Colon (tissue), 2 donors: ENCODE measurements around the gene MTG2.

Experiments used
- FAIRE-seq: peaks from 2 replicates; lab custom pipeline; 2012; peaks lifted over from hg19 to GRCh38; lab: Jason Lieb, UNC
- donor health status: control.
- donor health status: control.

Gene MTG2

DNA sequence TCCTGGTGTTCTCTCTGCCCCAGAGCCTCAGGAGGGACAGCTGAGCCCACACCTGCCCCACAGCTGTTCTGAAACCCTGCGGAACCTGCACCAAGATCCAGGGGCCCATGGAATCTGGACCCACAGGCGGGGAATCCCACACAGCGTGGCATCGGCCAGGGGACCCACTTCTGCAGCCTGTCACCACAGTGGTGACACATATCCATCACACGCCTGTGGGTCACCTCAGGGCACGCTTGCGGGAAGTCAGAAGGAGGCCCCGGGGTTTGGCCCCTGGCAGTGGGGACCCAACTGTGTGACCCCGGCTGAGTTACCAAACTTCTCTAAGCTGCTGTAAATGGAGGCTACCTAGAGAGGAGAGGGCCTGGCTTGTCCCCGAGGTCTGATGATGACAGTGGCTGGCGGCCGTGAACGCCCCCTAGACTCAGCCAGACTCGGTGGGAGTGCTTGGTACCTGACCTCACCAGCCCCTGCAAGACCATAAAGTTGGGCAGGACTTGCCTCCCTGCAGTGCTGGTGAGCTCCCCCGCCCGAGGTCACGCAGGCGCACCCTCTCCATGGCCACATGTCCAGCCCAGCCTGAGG is 39.5 kb downstream of the MTG2 start:
- no peak for FAIRE-seq

DNA sequence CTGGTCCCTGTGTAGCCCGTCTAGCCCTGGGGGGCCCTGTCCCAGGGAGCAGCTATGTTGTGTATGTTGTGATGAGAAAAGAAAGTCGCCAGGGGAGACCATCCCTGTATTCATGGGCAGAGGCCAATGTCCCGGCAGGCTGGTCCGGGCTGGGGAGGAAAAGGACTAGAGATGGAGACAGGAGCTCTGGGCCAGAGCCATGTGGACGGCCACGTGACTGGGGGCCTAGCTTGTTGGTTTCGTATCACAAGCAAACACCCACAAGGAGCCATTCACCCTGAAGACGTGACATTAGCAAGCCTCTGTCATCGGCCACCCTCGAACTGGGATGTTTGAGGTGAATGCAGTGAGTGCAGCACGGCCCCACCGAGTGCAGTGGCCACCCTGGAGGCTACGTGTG is 40.1 kb downstream of the MTG2 start:
- no peak for FAIRE-seq

DNA sequence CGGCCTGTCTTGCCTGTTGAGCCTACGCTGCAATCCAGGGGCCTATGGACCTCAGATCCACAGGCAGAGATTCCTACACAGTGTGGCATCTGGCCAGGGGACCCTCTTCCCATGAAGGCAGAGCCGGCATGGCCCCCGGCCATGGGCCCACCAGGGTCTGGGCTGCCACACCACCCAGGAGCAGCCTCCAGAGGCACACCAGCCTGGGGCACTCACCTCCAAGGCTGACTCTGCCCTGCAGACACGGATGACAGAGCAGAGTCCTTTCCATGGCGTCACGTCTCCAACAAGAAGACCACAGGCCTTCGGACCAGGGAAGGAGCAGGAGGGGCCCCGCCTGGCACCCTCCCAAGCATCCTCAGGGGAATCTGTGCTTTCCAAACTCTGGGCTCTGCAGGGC is 40.7 kb downstream of the MTG2 start:
- FAIRE-seq: no peak

DNA sequence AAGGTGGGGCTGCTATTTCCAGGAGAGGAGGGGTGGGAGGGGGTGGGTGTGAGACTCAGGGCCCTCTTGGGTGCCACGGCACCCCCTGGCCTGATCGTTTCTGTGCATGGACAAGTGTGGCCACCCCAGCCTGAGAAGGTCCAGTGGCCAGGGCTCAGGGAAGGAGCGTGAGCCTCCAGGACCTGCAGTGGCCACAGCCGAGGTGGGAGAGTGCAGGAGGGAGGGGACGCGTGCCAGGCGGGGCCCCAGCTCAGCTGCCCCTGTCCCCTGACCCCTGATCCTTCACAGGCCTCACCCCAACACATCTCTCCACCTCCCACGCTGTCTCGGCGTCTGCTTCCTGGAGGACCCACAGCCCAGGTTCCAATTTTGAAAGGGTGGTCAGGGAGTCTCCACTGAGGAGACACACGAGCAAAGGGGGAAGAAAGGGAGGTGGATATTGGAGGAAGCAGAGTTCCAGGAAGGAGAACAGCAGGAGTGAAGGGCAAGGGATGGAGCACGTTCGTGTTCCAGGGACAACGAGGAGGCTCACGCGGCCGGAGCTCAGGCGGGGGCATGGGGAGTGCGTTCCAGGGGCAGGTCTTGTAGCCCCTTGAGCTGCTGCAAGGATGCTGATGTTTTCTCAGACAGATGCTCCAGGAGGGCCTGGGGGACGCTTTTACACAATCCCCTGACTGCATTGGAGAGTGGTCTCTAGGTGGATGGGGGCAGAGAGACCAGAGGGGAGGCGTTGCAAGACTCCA is 41.5 kb downstream of the MTG2 start:
- no peak for FAIRE-seq

DNA sequence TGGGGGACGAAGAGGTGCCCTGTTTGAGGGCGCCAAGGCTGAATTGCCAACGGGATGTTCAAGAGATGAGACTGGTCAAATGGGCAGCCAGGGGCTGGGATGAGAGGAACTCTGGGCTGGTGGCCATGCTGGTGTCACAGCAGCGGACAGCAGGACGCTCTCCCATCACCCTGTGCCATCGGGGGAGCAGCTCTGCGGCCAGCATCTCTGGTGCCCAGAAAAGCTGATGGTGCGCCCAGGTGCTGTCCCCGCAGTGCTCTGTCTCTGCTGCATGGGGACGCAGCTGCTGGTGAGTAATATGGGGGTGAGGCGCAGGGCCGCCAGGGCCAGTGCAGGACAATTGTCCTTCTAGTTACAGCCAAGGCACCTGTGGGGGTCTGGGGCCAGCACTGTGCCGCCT is 42.2 kb downstream of the MTG2 start:
- FAIRE-seq: no peak

DNA sequence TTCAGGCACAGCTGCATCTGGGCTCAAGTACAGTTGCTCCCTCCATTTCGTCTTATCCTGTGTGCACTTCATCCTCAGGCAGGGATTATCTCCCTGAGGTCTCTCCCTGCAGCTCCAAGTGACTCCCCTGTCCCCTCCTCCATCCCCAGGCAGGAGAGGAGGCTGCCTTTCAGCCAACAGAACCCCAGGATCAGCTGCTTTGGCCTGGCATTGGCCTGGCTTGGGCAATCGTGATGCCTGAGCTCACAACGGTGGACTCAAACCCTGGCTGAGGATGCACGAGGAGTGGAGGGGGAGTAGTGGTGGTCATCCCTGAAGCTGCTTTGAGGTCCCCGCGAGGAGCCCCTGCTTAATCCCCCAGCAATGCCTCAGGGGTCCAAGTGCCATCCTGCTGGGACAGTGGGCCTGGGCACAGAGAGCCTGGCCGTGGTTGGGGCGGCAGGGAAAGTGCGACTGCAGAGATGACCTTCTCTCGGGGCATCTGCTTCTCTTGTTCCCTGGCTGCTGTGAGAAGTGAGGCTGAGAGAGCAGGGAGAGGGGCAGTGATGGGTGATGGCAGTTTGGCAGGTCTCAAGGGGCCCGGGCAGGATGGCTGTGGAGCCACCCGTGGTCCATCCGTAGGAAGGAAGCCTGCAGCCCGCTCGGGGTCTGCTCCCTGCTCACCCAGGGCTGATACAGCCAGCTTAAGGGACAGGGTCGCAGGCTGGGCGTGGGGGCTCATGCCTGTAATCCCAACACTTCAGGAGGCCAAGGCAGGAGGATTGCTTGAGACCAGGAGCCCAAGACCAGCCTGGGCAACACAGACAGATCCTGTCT is 43.2 kb downstream of the MTG2 start:
- no peak for FAIRE-seq

DNA sequence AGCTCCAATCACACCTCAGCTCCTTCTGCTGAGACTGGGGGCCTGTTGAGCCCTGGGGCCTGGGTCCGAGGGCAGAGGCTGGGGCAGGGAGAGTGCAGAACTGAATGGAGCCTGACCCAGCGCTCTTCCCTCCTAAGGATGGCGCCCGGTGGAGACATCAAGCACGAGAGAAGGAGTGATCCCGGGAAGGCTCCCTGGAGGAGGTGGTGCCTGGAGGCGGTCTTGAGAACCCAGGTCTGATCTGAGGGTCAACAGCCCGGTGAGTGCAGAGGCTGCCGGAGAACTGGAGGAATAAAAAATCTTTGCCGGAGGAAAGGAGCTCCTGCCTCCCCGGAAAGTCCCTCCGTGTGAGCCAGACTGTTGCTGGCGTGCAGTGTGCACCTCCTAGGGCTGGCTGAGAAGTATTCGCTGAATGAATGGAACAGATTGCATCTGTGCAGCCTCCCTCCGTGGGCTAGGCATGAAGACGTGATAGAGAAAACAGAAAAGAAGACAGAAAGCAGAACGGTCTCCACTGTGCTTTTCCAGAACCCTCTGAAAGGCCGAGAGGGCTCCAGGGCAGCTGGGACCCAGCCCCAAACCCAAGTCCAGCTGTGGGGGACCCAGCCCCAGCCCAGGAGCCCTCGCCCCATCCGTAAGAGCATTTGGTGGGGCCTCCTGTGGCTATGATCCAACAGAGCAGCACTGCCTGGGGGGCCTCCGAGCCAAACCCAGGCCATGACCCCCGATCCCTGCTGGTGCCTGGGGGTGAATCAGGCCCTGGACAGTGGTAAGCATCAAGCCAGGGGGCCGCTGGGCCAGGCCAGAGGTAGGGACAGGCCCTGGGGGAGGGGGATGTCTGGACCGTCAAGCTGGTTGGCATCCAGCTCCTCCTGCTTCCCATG is 44.1 kb downstream of the MTG2 start:
- FAIRE-seq: no peak

DNA sequence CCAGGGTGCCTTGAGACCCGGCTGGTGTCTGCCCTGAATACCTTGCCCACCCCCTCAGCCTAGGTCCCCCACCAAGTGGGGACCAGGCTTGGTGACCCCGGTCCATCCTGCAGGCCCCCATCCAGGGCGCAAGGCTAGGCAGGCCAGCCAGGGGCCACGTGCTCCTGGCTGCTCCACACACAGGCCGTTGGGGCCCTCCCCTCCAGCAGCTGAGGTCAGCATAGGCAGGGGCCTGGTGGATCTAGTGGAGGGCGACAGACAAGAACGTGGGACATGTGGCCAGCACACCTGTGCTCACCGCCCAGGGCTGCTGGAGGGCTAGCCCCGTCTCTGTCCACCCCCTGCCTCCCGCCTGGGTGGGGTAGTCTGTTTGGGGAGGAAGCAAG is 44.8 kb downstream of the MTG2 start:
- FAIRE-seq: no peak

DNA sequence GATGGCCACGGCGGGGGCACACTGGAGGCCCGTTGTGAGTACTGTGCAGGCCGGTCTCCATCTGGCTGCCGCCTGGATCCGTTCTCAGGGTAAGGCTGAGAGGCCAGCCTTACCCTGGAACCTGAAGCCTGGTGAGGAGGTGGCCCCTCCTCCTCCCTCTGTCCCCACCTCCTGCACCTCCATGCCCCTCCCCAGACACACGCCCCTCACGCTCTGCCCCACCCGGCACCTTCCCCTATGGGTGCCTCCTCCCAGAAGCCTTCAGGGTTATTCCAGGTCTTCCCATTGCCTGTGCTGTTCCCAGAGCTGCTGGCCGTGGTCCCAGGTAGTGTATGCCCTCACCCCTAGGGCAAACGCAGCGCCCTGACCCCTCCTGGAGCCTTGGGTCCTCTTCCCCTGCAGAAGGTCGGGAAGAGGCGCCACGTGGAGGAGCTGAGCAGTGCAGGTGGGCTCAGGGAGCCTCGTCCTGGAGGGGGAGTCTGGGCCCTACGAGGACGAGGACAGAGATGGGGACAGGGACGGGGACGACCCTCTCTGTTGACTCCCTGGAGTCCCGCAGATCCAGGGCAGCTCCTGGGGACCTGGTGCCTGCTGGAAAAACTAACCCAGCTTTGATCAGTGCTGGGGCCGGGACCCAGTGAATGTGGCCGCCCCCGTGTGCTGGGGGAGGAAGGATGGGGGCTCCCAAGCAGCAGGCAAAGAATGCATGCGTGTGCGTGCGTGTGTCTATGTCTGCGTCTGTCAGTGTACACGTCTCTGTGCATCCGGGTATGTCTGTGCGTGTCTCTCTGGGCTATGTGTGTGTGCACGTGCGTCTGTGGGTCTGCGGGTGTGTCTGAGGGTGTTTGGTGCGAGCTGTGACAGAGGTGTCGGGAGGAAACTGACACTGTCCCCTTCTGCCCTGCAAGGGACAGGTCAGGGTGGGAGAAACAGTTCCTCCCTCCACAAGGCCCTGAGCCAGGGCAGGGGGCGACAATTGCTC is 45.4 kb downstream of the MTG2 start:
- no peak for FAIRE-seq

DNA sequence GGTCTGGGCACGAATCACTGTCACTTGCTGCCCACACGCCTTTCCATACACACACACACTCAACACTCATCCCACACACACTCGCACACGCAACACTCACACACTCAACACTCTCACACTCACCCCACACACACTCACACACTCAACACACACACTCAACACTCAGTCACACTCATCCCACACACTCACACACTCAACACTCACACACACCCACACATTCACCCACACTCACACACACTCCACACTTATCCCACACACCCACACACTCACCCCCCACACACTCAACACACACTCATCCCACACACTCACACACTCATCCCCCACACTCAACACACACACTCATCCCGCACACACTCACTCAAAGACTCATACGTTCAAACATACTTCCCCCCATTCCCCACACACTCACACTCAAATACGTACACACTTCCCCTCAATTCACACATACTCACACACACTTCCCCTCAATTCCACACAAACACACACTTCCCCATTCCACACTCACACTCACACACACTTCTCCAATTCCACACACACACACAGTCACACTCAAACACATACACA is 46.2 kb downstream of the MTG2 start:
- no peak for FAIRE-seq

DNA sequence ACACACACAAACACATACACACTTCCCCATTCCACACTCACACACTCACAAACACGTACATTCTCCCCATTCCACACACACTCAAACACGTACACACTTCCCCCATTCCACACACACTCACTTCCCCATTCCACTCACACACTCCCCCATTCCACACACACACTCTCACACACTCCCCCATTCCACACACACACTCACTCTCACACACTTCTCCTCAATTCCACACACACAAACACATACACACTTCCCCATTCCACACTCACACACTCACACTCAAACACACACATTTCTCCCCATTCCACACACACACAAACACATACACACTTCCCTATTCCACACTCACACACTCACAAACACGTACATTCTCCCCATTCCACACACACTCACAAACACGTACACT is 46.8 kb downstream of the MTG2 start:
- no peak for FAIRE-seq

DNA sequence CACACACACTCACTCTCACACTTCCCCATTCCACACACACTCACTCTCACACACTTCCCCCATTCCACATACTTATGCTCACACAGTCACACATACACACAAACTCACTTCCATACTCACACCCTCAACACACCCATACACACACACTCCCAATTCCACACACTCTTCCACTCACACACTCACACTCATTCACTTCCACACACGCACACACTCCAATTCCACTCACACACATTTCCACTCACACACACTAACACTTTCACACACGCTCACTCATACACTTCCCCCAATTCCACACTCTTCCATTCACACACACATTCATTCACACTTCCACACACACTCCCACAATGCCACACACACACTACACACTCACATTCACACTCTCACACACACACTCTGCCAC is 47.4 kb downstream of the MTG2 start:
- no peak for FAIRE-seq

DNA sequence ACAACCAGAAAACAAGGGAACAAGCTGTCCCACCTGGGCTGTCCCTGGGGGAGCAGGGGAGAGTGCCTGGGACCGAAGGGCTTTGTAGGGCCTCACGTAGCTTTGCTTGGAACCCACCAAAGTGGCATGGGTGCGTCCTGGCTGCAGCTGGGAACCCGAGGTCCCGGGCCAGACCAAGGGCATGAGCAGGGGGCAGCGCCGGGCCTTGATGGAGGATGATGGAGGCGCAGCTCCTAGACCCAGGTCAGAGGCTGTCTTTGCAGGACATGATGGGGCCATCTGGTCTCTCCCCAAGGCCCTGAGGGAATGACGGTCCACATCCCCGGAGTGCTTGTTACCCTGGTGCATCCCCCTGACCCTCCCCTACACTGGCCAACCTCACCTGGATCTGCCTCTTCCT is 47.9 kb downstream of the MTG2 start:
- FAIRE-seq: no peak

DNA sequence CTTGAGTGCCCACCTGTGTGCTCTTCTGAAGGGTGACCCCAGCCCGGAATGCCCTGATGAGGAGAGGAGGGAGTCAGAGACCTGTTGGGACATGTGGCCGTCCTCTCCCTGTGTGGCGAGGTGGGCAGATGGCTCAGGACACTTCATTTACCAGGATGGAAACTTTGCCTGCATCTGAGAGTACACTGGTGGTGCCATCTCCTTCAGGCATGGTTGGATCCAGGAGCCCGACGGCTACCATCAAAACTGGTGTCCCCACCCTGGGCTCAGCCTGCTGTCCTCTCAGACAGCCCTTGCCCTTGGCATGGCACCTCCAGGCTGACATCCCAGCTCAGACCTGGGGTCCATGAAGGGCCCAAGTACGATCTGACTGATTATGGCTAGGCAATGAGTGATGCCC is 48.5 kb downstream of the MTG2 start:
- FAIRE-seq: no peak

DNA sequence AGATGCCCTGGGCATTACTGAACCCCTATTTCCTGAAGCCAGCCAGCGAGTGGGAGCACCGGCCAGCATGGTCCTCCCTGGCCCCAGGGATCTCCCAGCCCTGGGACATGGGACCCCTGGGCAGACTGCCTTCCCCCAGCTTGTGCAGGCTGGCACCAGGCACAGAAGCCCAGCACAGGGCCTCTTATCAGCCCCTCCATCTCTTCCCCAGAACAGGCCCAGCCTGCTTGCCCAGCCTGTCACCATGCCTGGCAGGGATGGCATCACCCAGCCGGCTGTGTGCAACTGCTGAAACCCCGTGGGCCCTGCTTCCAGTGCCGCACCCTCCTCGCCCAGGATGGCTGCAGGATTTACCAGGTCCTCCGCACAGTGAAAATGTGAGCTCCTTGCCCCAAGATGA is 49.4 kb downstream of the MTG2 start:
- FAIRE-seq: no peak

DNA sequence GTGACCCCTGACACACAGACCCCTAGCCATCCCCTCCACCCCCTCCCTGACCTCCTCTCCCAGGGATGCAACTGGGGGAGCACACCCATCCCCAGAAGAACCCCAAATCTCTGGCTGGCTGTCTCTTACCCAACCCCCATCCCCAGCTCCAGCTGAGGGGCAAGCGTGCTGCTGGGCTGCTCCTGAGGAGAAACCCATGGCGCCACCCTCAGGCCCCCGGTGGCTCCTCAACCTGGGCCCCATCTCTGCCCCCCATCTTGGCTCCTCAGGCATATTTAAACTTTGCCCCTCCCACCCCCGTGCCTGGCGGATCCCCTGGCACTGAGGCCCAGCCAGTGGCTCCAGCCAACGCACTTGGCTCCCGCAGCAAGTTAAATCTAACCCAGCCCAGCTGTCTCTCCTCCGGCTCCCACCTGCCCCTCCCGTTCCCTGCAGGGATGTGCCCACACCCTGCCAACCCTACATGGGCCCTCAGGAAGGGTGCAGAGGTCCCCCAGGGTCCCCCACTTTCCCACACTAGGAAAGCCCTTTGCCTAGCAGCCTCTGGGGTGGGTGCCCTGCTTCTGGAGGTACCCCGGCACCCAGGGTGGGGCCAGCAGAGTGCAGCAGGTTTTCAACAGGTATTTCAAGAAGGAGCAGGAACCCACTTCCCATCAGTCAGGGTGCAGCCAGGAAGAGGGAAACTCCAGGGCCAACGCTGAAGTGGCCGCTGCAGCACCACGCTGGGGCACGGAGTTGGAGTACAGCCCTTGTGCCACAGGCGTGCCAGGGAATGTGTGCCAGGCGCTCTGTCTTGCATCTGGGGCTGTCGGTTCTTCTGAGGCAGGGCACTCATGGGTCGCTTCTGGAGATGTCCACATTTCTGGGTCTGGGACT is 50.2 kb downstream of the MTG2 start:
- no peak for FAIRE-seq

DNA sequence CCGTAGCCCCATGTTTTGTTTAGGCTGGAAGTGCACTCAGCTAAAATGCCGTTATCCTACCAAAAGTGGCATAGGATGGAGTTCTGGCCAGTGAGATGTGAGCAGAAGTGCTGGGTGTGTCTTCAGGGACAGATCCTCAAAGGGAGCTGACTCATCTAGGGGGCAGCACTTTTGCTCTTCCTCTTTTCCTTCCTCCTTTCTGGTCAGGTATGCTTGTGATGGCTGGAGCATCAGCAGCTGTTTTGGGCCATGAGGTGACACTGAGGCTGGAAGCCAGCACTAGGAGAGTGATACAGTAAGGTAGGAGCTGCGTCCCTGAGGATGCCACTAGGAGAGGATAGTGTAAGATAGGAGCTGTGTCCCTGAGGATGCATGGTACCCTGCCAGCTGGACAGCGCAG is 50.9 kb downstream of the MTG2 start:
- no peak for FAIRE-seq

DNA sequence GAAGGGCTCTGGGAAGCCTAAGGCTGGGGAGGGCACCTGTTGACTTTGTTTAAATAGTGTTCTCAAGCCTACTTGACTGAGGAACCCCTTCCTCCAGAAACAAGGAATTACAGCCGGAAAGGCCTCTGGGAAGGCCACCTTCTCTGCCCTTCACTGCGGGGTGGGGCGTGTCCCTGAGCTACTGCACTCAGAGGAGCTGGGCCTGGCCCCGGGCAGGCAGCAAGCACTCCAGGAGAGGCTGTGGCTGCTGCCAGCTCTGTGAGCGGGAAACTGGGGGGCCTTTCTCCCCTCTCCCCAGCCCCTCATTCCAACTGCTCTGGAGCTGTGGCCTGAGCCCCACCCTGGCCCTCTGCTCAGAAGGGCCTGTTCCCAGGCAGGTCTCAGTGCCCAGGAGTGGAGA is 51.5 kb downstream of the MTG2 start:
- FAIRE-seq: no peak

DNA sequence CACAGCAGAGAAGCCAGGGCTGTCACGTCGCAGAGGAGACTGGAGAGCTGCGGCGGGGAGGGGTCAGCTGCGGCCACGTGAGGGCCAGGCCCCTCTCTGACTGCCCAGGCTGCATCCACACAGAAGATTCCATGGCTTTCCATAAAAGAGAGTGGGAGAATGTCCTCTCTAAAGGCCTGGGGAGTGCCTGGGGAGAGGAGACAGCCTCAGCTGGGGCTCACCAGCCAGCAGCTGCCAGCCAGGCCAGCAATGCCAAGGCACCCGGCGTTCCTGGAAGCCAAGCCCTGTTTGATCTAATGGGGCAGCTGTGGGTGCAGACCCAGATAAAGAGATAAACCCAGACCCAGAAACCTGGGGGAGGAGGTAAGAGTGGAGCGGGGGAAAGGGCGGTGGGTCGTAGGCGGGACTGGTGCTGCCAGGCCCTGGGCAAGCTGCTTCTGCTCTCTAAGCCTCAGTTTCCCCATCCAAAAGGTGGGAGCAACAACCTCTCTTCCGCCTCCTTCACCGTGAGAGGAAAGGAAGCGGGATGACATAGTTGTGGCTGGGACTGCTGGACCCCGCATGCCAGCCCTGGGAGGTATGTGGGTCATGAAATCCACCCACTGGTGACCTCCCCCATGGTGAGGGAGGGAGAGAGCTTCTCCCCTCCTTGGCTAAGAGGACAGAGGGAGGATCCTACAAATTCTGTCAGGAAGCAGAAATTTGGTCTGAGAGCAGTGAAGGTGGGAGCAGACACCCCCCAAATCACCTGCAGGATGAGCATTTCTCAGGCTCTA is 52.4 kb downstream of the MTG2 start:
- FAIRE-seq: no peak
